GM18873 (cell line): ENCODE results near the gene PROX1.

Source experiments
- ATAC-seq: cut with Tn5 transposase; IDR thresholded peaks from one replicate; pipeline ENCODE4 v1.9.1; 2021; ENCODE audit warnings: mild to moderate bottlenecking, moderate library complexity, moderate number of reproducible peaks; ENCODE audit not compliant: unreplicated experiment, low FRiP score

The PROX1 gene

DNA sequence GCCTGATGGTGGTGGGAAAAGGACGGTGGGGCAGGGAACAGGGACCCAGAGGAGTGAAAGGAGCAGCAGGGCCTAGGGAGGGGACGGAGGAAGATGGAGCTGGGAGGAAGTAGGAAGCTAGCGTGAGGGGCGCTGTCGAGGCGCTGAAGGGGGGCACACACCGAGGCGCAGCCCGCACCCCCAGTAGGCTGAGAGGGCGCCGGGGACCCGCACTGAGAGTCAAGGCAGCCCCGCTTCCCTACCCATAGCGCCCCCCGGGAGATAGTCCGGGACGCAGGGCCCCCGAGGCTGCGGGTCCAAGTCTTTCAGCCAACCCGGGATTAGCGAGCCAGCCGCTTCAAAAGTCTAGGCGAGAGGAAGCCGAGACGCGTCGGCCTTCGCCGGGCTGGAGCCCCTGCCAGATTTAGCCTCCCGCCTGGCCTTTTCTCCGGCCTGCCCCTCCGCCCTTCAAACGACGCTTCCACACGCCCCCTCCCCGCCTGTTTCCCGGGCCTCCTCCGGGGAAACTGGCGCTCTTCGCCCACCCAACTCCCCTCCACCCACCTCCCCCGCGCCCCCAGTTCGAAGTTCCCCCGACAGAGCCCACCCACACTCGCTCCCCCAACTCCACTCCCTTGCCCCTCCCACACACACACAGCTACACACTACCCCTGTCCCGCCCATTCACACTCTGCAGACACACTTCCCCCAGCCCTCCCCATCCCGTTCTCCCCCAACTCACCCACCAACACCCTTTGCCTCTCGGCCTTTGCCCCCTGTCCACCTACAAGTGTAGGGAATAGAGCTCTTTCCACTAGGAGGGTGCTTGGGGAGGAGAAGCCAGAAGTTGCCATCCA, 7.8 kb upstream of the PROX1 start:
- ATAC-seq: no peak

- ATAC-seq: no peak
Observed at GRCh38 chr1:213980906-213981305, 6.9 kb upstream of the PROX1 start.

DNA sequence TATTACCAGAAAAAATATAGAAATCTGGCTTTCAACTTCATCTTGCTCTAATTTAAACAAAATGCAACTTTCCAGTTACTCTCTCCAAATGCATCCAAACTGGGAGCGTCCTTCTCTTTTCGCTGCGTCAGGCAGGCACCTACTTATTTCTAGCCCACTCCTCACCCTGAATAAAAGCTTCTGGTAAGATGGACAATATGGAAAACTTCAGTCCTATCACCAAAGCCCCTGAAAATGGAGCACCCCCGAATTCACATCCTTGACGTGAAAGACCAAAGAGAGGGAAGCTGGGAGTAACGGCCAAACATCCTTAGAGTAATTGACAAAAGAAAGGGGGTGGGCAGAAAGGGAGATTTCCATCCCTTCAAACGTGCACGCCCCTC, 5.5 kb upstream of the PROX1 start:
- no peak for ATAC-seq

GRCh38 chr1:213982672-213983492, 4.9 kb upstream of the PROX1 start:
- no peak for ATAC-seq

- no peak for ATAC-seq
Observed at GRCh38 chr1:213983493-213984386, 4.0 kb upstream of the PROX1 start.

DNA sequence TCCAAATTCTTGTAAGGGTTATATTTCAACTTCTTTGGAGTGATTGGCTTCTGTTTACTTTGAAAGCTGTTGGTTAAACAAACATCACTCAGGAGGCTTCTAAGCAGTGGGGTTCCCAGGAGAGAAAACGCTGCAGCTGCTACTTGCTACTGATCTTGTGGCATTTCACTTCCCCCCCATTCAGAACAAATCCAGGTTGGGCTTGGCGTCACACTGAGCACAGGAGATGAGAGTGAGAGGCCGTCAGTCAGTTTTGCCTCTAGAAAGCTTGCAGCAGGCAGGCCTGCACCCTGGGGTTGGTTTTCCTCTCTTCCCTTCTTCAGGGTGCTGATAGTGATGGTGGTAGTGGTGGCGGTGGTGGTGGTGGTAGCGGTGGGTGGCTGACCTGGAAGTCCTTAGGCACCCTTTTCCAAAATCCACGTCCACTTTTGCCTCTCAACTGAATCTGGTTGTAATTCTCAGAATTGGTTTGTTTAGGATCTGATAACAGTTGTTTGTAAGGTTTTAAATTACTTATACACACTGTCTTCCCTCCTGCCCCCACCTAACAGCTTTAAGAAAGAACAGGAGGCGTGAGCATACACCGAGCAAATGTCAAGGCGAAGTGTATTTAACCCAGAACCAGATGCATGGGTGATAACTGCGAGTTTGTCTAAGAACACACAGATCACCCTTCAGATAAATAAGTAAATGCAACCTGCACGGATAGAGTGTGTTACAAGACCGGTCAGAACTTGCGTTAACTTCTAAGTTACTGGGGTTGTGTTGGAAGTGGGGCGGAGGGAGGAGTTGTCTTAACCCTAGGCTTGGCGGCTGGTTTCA, 3.2 kb upstream of the PROX1 start:
- no peak for ATAC-seq

DNA sequence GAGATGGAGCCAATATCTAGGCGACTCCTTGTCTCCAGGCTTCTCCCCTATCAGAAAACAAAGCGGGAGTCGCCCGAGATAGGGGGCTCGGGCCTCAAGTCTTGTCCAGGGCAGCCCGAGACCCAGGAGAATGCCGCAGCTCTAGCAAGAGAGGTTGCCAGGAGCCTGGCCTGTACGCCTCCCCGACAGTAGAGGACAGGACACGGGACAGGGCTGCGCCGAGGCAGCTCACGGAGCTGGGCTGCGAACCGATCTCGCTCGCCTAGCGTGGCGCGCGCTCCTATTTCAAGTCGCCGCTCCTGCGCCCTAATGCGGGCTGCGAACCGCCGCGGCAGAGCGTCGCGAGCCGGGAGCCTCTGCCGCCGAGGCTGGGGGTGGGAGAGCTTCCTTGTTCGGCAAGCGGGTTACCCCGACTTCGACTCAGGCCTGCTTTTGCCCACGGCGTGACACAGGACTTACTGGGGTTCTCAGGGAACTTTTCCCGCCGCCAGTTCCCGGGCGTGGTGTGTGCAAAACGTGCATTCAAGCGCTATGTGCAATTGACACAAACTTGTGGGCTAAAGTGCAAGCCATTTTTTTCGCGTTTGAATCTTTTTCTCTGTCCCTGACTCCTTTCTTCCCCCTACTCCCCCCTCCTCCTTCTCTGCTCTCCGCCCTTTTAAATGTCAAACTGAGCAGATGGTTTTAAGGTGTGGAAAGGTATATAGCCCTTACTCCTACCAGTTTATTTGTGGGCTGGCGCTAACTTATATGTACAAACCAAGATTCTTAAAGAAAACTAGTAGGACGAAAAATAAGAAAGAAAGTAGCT, 2.4 kb upstream of the PROX1 start:
- ATAC-seq: no peak

DNA sequence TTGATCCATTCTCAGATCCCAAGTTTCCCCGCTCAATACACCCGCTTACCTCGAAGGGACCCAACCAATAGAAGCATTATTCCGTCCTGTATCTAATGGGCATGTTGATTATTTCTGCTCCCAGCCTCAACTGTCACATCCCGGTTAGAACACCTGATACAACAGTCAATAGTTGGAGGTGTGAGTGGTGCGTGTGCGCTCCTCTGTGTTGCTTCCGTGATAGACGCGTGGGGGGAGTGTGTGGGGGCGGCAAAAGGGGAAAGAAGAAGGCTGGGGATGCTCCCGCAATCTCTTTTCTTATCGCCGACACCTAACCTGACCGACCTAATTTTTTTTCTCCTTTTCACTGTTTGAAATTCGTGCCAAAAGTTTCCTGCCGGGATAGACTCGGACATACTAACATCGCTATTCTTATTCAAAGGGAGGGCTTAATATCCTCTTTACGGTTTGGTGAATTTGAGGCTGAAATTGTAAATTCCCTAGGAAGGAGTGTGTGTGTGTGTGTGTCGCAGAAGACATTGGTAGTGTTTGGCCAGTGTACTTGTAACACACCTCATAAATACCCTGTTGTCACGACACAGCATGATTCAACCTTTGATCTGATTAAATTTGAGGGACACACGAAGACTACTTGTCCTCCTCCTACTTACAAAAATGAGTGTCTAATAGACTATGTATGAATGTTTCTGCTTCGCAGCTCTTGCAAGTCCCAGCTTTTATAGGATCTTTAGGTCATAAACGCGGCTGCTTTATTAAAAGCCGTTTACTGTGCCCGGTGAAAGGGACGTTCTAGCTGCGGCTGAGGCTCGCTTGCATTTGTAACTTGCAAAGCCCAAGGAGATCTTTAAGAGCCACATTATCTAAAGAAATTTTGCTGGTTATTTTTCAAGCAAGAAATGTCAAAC, 1.5 kb upstream of the PROX1 start:
- no peak for ATAC-seq

GRCh38 chr1:213986925-213987250, 885 bp upstream of the PROX1 start:
- no peak for ATAC-seq

DNA sequence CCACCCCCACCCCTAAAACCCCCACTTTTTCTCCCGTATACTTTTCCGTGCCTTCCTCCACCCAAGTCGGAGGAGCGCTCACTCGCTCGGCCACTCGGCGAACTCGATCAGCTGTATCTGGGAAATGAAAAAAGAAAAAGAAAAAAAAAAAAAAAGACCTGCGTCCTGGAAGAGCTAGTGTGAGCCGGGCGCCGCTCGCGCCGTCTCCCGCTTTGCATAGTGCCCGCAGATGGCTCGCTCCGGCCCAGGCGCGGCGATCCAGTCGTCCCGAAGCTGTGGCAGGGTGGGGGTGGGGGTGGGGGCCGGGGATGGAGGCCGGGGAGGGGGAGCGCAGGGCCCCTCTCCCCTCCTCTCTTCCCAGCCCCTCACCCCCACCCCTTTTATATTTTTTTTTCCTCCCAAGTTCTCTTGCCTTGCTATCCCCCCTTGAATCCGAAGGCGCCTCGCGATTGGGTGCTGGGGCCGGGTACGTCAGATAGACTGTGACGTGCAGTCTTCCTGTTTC, 299 bp upstream of the PROX1 start:
- peak; percentile 39 for ATAC-seq

- no peak for ATAC-seq
Observed at GRCh38 chr1:213988507-213989001, 781 bp downstream of the PROX1 start.

DNA sequence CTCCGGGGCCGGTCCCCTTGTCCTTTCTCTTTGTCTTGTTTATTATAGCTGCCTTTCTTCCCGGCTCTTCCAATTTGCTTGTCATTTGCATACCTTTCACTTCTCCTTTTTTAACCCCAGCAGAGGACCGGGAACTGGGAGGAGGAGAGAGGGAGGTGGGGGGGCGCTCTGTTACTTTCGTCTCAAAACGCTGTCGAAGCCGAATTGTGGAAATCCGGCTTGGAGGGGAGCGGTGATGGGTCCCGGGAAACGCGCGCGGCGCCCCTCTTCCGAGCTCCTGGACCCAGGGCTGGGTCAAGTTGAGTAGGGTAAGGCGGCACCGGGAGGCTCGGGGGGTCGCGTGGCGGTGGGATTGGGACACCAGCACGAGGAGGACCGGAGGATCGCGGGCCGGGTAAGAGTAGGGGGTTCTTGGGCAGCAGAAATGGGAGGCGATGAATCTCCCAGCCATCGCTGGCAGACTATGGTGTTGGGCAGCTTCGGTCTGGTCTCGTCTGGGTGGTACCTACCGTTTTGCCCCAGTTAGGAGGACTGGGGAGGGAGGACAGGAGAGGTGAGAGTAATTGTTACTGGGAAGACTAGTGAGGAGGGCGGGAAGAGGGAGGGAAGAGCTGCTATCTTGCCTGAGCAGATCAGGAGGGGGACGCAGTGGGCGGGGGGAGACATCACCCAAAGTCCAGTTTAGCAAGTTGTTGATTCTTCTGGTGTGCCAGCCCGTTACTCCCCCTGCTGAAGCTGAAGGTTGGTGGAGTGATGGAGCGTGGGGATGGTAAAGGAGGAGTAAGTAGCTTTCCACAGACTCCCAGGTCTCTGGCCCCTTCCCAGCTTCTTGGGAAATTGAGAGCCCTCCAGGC, 1.5 kb downstream of the PROX1 start:
- no peak for ATAC-seq

- ATAC-seq: no peak
Observed at GRCh38 chr1:213993929-213994328, 6.2 kb downstream of the PROX1 start.

GRCh38 chr1:213994888-213995287, 7.1 kb downstream of the PROX1 start:
- ATAC-seq: no peak

DNA sequence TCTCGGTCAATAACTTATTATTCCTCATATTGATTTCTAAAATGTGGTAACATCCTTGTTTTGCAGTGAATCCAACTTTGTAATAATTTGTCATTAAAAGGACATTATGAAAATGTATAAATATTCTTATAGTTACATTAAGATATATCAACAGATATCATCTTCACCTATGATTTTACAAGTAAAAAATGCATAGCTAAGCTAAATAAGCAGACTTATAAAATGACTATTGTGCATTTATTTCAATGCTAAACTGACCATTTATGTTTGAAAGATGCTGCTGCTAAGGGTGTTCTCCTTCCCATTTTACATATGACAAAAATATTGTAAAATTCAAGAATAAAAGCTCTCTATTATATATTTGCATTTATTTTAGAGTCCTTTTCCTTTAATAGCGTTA, 7.8 kb downstream of the PROX1 start:
- no peak for ATAC-seq

DNA sequence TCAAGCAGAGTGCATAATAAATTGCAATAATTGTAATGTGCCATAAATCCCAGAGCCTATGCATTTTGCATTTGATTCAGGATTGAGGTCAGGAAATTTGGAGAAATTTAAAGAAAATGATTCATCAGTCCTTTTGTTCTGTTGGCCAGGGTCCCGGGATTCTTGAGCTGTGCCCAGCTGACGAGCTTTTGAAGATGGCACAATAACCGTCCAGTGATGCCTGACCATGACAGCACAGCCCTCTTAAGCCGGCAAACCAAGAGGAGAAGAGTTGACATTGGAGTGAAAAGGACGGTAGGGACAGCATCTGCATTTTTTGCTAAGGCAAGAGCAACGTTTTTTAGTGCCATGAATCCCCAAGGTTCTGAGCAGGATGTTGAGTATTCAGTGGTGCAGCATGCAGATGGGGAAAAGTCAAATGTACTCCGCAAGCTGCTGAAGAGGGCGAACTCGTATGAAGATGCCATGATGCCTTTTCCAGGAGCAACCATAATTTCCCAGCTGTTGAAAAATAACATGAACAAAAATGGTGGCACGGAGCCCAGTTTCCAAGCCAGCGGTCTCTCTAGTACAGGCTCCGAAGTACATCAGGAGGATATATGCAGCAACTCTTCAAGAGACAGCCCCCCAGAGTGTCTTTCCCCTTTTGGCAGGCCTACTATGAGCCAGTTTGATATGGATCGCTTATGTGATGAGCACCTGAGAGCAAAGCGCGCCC, 8.7 kb downstream of the PROX1 start:
- ATAC-seq: no peak
